H1 (cell line): Measurements from ENCODE around the gene CARD14.

Source experiments
- POLR2A ChIP-seq, 2 experiments: IDR thresholded peaks; 1 replicate in 1 of 2; 2 replicates in 1 of 2; pipeline ENCODE4 v1.6.1; 2011; ENCODE audit warnings: low read depth in 2 of 2, low read length in 2 of 2, mild to moderate bottlenecking in 2 of 2; ENCODE audit errors: control extremely low read depth in 1 of 2
- RAD21 ChIP-seq, 2 experiments: IDR thresholded peaks in 1 of 2; conservative IDR thresholded peaks in 1 of 2; 2 replicates each; pipeline ENCODE4 v1.6.1; 2011; ENCODE audit warnings: low read depth in 2 of 2, low read length in 2 of 2, improper control_type of control experiment in 1 of 2, inconsistent platforms in 1 of 2, mild to moderate bottlenecking in 1 of 2, moderate library complexity in 1 of 2
- TF ChIP-seq, protein P1 (sequence below): fragments of 300-600 bp; sonication (generic); IDR thresholded peaks from 2 replicates; pipeline ENCODE4 v1.7.1; 2012; ENCODE audit warnings: low read length, moderate library complexity, mild to moderate bottlenecking, inconsistent platforms; ENCODE audit not compliant: insufficient replicate concordance
- TF ChIP-seq, protein P2 (sequence below), 3 experiments: IDR thresholded peaks; 1 replicate in 2 of 3; 2 replicates in 1 of 3; pipeline versions ENCODE4 v1.5.1 to v1.6.1; 2011; ENCODE audit warnings: low read length in 3 of 3, mild to moderate bottlenecking in 3 of 3, inconsistent platforms in 2 of 3, low read depth in 1 of 3, moderate library complexity in 1 of 3; ENCODE audit not compliant: insufficient read depth in 1 of 3; ENCODE audit errors: control extremely low read depth in 1 of 3

DNA sequence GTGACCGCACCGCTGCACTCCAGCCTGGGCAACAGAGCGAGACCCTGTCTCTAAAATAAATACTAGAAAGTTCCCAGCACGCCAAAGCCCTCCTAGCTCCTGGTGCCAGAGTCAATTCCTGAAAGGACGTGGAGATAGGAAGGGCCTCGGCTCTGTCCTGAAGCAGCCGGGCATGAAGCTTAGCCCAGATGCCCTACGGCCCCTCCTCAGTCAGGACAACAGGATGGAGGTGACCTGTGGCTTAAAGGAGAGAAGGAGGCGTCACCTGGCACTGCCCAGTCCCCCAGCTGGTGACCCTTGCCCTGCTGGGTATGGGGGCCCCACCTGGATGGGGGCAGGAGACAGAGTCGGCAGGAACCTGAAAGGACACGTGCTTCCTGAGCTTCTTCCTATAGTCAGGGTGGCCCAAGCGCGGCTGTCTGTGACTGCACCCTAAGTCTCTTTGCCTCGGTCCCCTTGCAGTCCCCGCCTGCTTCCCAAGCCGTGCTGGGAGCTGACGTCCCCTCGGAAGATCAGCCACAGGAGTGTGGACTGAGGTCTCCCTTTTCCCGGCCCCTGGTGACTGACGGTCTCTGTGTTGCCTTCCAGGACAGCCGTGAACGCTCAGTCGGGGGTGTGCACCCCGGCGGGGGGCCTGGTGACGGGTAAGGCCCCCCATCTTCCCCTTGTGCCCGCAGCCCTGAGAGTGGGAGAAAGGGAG is 75.9 kb downstream of the CARD14 start:
- TF ChIP-seq, protein P1, sequence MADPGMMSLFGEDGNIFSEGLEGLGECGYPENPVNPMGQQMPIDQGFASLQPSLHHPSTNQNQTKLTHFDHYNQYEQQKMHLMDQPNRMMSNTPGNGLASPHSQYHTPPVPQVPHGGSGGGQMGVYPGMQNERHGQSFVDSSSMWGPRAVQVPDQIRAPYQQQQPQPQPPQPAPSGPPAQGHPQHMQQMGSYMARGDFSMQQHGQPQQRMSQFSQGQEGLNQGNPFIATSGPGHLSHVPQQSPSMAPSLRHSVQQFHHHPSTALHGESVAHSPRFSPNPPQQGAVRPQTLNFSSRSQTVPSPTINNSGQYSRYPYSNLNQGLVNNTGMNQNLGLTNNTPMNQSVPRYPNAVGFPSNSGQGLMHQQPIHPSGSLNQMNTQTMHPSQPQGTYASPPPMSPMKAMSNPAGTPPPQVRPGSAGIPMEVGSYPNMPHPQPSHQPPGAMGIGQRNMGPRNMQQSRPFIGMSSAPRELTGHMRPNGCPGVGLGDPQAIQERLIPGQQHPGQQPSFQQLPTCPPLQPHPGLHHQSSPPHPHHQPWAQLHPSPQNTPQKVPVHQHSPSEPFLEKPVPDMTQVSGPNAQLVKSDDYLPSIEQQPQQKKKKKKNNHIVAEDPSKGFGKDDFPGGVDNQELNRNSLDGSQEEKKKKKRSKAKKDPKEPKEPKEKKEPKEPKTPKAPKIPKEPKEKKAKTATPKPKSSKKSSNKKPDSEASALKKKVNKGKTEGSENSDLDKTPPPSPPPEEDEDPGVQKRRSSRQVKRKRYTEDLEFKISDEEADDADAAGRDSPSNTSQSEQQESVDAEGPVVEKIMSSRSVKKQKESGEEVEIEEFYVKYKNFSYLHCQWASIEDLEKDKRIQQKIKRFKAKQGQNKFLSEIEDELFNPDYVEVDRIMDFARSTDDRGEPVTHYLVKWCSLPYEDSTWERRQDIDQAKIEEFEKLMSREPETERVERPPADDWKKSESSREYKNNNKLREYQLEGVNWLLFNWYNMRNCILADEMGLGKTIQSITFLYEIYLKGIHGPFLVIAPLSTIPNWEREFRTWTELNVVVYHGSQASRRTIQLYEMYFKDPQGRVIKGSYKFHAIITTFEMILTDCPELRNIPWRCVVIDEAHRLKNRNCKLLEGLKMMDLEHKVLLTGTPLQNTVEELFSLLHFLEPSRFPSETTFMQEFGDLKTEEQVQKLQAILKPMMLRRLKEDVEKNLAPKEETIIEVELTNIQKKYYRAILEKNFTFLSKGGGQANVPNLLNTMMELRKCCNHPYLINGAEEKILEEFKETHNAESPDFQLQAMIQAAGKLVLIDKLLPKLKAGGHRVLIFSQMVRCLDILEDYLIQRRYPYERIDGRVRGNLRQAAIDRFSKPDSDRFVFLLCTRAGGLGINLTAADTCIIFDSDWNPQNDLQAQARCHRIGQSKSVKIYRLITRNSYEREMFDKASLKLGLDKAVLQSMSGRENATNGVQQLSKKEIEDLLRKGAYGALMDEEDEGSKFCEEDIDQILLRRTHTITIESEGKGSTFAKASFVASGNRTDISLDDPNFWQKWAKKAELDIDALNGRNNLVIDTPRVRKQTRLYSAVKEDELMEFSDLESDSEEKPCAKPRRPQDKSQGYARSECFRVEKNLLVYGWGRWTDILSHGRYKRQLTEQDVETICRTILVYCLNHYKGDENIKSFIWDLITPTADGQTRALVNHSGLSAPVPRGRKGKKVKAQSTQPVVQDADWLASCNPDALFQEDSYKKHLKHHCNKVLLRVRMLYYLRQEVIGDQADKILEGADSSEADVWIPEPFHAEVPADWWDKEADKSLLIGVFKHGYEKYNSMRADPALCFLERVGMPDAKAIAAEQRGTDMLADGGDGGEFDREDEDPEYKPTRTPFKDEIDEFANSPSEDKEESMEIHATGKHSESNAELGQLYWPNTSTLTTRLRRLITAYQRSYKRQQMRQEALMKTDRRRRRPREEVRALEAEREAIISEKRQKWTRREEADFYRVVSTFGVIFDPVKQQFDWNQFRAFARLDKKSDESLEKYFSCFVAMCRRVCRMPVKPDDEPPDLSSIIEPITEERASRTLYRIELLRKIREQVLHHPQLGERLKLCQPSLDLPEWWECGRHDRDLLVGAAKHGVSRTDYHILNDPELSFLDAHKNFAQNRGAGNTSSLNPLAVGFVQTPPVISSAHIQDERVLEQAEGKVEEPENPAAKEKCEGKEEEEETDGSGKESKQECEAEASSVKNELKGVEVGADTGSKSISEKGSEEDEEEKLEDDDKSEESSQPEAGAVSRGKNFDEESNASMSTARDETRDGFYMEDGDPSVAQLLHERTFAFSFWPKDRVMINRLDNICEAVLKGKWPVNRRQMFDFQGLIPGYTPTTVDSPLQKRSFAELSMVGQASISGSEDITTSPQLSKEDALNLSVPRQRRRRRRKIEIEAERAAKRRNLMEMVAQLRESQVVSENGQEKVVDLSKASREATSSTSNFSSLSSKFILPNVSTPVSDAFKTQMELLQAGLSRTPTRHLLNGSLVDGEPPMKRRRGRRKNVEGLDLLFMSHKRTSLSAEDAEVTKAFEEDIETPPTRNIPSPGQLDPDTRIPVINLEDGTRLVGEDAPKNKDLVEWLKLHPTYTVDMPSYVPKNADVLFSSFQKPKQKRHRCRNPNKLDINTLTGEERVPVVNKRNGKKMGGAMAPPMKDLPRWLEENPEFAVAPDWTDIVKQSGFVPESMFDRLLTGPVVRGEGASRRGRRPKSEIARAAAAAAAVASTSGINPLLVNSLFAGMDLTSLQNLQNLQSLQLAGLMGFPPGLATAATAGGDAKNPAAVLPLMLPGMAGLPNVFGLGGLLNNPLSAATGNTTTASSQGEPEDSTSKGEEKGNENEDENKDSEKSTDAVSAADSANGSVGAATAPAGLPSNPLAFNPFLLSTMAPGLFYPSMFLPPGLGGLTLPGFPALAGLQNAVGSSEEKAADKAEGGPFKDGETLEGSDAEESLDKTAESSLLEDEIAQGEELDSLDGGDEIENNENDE: no peak
- no peak for TF ChIP-seq POLR2A (IDR thresholded peaks at IDR 0.05; ENCODE audit: control extremely low read depth in 1 of 2, low read depth in 2 of 2, low read length in 2 of 2)
- TF ChIP-seq, protein P2, sequence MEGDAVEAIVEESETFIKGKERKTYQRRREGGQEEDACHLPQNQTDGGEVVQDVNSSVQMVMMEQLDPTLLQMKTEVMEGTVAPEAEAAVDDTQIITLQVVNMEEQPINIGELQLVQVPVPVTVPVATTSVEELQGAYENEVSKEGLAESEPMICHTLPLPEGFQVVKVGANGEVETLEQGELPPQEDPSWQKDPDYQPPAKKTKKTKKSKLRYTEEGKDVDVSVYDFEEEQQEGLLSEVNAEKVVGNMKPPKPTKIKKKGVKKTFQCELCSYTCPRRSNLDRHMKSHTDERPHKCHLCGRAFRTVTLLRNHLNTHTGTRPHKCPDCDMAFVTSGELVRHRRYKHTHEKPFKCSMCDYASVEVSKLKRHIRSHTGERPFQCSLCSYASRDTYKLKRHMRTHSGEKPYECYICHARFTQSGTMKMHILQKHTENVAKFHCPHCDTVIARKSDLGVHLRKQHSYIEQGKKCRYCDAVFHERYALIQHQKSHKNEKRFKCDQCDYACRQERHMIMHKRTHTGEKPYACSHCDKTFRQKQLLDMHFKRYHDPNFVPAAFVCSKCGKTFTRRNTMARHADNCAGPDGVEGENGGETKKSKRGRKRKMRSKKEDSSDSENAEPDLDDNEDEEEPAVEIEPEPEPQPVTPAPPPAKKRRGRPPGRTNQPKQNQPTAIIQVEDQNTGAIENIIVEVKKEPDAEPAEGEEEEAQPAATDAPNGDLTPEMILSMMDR (IDR thresholded peaks at IDR 0.05; ENCODE audit: control extremely low read depth in 1 of 3, insufficient read depth in 1 of 3, low read depth in 1 of 3, low read length in 3 of 3): no peak
- TF ChIP-seq RAD21 (IDR thresholded peaks at IDR 0.05 in 1 of 2, conservative IDR thresholded peaks at IDR 0.05 in 1 of 2; ENCODE audit: low read depth in 2 of 2, low read length in 2 of 2): no peak
